Measurements from ENCODE around the gene ENSA. TPM values are rescaled to one million over a fixed set of nuclear protein-coding genes. Genes with fewer than 3 reads are reported as not detected.

Gene ENSA
- polyA plus RNA-seq, 3 donors: 30.6 to 40.3 (median 38.5) TPM

GRCh38 chr1:150578272-150579109 is 50.9 kb downstream of the ENSA start:
- intact Hi-C loops (cut with micrococcal nuclease): loop anchor here (2.0 to 5.0 kb wide), 3 partner anchors 34 to 50 kb away; partner anchors contain the start of gene ENSA (in 1 of the 2)
- Histone ChIP-seq H3K27ac (ENCODE audit: low read depth in 1 of 2, low read length in 2 of 2) (peak overlapping the region; percentile 91 to 97), H3K9me3 (replicated peaks in 1 of 2; ENCODE audit: control insufficient read depth in 1 of 2, insufficient read depth in 1 of 2, low read length in 2 of 2) (no peaks in the 10 kb centered on the region), H3K4me3 (replicated peaks in 1 of 3; ENCODE audit: low read depth in 2 of 3, low read length in 3 of 3) (peak overlapping the region; percentile 81 to 100 (median 100)), H3K27me3 (ENCODE audit: control insufficient read depth in 2 of 2, insufficient read depth in 2 of 2, low read length in 2 of 2) (no peaks in the 10 kb centered on the region), H3K4me1 (ENCODE audit: control insufficient read depth in 1 of 2, insufficient read depth in 2 of 2, low read length in 2 of 2) (peaks cover 42 to 60% of the 10 kb centered on the region in 2 donors), H3K79me2 (ENCODE audit: insufficient read depth, low read length) (peaks cover 84% of the 10 kb centered on the region), H3K36me3 (replicated peaks in 1 of 2; ENCODE audit: control insufficient read depth in 1 of 2, insufficient read depth in 2 of 2, low read length in 2 of 2) (peaks cover 39 to 50% of the 10 kb centered on the region in 2 donors), H3K9ac (ENCODE audit: insufficient read depth, low read length, poor library complexity, severe bottlenecking) (peak overlapping the region; percentile 100), H3K4me2 (replicated peaks; ENCODE audit: extremely low read depth, low read length, poor library complexity, severe bottlenecking) (peak overlapping the region; percentile 92), H2AFZ (ENCODE audit: insufficient read depth, low read depth, low read length, poor library complexity, severe bottlenecking) (no peak overlapping the region), H4K20me1 (ENCODE audit: insufficient read depth, low read length) (peaks cover 59% of the 10 kb centered on the region)
- Mint-ChIP-seq H3K9me3 (peaks cover 5 to 18% (median 12%) of the 10 kb centered on the region in 7 donors), H3K36me3 (peaks cover 49 to 57% of the 10 kb centered on the region in 2 donors), H3K27ac (peak overlapping the region; percentile 97 to 99 (median 98)), H3K4me1 (peaks cover 51% of the 10 kb centered on the region), H3K27me3 (ENCODE audit: low read depth in 3 of 3) (peaks cover 0 to 11% (median 2%) of the 10 kb centered on the region in 3 donors), H3K4me3 (peak overlapping the region; percentile 96 to 99)
- TF ChIP-seq CTCF (IDR thresholded peaks at IDR 0.05): no peak
- WGBS (ENCODE audit: insufficient coverage): under 1% methylated on average over 46 of the region's 50 CpGs
- peak; percentile 71 to 86 (median 81) for DNase-seq

- Mint-ChIP-seq H3K27ac (peak overlapping the region; percentile 97 to 99 (median 98)), H3K9me3 (peaks cover 5 to 18% (median 12%) of the 10 kb centered on the region in 7 donors), H3K36me3 (peaks cover 56 to 65% of the 10 kb centered on the region in 2 donors), H3K27me3 (ENCODE audit: low read depth in 3 of 3) (peaks cover 0 to 11% (median 2%) of the 10 kb centered on the region in 3 donors), H3K4me3 (peak overlapping the region; percentile 96 to 99), H3K4me1 (peaks cover 55% of the 10 kb centered on the region)
- peak overlapping the region; percentile 92 for H3K4me2 ChIP-seq (replicated peaks; ENCODE audit: extremely low read depth, low read length, poor library complexity, severe bottlenecking)
- H3K4me1 ChIP-seq (ENCODE audit: control insufficient read depth in 1 of 2, insufficient read depth in 2 of 2, low read length in 2 of 2): peaks cover 37 to 62% of the 10 kb centered on the region in 2 donors
- TF ChIP-seq CTCF (IDR thresholded peaks at IDR 0.05): no peak
- H3K27ac ChIP-seq (ENCODE audit: low read depth in 1 of 2, low read length in 2 of 2): peak overlapping the region; percentile 91 to 97
- intact Hi-C loops (cut with micrococcal nuclease): loop anchor here (1.0 to 5.0 kb wide), 5 partner anchors 12 to 51 kb away; partner anchors contain the start of gene ENSA (in 1 of the 2)
- H3K4me3 ChIP-seq (replicated peaks in 1 of 3; ENCODE audit: low read depth in 2 of 3, low read length in 3 of 3): peak overlapping the region; percentile 81 to 100 (median 100)
- H3K9me3 ChIP-seq (replicated peaks in 1 of 2; ENCODE audit: control insufficient read depth in 1 of 2, insufficient read depth in 1 of 2, low read length in 2 of 2): no peaks in the 10 kb centered on the region
- peaks cover 67% of the 10 kb centered on the region for H4K20me1 ChIP-seq (ENCODE audit: insufficient read depth, low read length)
- peaks cover 46 to 58% of the 10 kb centered on the region in 2 donors for H3K36me3 ChIP-seq (replicated peaks in 1 of 2; ENCODE audit: control insufficient read depth in 1 of 2, insufficient read depth in 2 of 2, low read length in 2 of 2)
- no peak overlapping the region for H2AFZ ChIP-seq (ENCODE audit: insufficient read depth, low read depth, low read length, poor library complexity, severe bottlenecking)
- DNase-seq: peak in 1 of 3 donors; percentile 10
- WGBS (ENCODE audit: insufficient coverage): 4% methylated on average over 3 of the region's 11 CpGs
- peaks cover 89% of the 10 kb centered on the region for H3K79me2 ChIP-seq (ENCODE audit: insufficient read depth, low read length)
- H3K9ac ChIP-seq (ENCODE audit: insufficient read depth, low read length, poor library complexity, severe bottlenecking): peak overlapping the region; percentile 100
- H3K27me3 ChIP-seq (ENCODE audit: control insufficient read depth in 2 of 2, insufficient read depth in 2 of 2, low read length in 2 of 2): no peaks in the 10 kb centered on the region
Measured at GRCh38 chr1:150577557-150578271, 51.7 kb downstream of the ENSA start.
